Measurements from ENCODE around the gene SRRD.
"Not testable (repeated sequence)": the region's sequence is repeated elsewhere in the genome, so short reads cannot be mapped to it uniquely, and the experiment has no call there.

The SRRD gene

GRCh38 chr22:26483439-26484359 is at the start of gene SRRD, which contains the start of gene HPS4:
Gene SRRD (plus strand): TSS chr22:26483877. CDS start chr22:26483891, 14 bp downstream.
Gene HPS4 (minus strand): TSS chr22:26483783. CDS start chr22:26481762, 2,021 bp downstream.
- peak; percentile 33 for FAIRE-seq

- FAIRE-seq: no peak
These were observed 48.2 kb upstream of the SRRD start for GRCh38 chr22:26435327-26436093.

- no peak for FAIRE-seq
These were observed 46.7 kb upstream of the SRRD start for GRCh38 chr22:26436903-26437515.

GRCh38 chr22:26437694-26438392 is 45.8 kb upstream of the SRRD start:
- FAIRE-seq: no peak

- not testable (repeated sequence) for FAIRE-seq
These were observed 44.9 kb upstream of the SRRD start for GRCh38 chr22:26438776-26439175.

GRCh38 chr22:26439559-26439958 is 44.1 kb upstream of the SRRD start:
- no peak for FAIRE-seq

- no peak for FAIRE-seq
These were observed 41.5 kb upstream of the SRRD start for GRCh38 chr22:26442086-26442756.

- FAIRE-seq: no peak
These were observed 39.6 kb upstream of the SRRD start for GRCh38 chr22:26443901-26444690.

GRCh38 chr22:26444777-26445176 is 38.9 kb upstream of the SRRD start:
- peak; percentile 62 for FAIRE-seq

GRCh38 chr22:26445577-26446275 is 38.0 kb upstream of the SRRD start:
- no peak for FAIRE-seq

GRCh38 chr22:26446808-26447515 is 36.7 kb upstream of the SRRD start:
- no peak for FAIRE-seq

GRCh38 chr22:26447584-26448329 is 35.9 kb upstream of the SRRD start:
- no peak for FAIRE-seq

GRCh38 chr22:26448334-26448733 is 35.3 kb upstream of the SRRD start:
- FAIRE-seq: no peak

- no peak for FAIRE-seq
These were observed 34.7 kb upstream of the SRRD start for GRCh38 chr22:26448941-26449340.

- FAIRE-seq: no peak
These were observed 33.1 kb upstream of the SRRD start for GRCh38 chr22:26450453-26451185.

- FAIRE-seq: no peak
These were observed 31.3 kb upstream of the SRRD start for GRCh38 chr22:26452236-26453016.

- FAIRE-seq: no peak
These were observed 30.5 kb upstream of the SRRD start for GRCh38 chr22:26453216-26453615.

Data from islet of Langerhans (tissue), 1 donor.